ENCODE data around the gene SAMD4A.

SAMD4A gene

DNA sequence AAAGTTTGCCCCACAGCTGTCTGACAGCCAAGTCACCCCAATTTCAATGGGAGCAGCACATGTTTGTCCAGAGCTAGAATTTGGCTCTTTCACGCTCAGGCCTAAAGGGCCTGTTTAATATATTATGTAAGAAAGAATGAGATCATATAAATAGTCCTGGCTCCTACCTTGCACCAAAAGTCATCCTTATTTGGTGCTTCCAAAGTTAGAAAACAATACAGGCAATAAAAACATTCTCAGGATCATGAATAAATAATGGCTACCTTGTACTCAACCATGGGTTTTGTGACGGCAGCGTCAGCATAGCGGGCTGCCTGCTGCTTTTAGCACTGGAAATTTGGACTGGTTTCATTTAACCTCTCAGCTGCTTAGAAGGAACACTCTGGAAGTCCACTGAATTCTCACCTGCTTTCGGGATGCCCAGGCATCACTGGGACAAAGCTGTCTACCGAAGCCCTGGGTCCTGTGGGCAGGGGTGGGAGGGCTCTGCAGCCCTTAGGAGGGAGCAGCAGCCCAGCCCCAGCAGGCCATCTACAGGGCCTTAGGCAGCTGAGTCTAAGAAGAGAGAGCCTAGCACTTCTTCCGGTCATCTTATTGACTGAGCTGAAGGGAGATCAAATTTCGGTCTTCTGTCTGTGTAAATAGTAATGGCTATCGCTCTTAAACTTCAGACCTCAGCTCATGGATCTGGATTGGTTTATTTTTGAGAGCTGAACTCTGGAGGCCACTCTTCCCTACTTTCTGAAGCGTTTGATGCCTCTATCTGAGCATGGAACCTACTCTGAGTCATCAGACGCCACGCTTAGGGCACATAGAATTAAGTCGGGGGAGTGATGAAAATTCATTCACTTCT, 106.5 kb downstream of the SAMD4A start:
- TF ChIP-seq CTCF (IDR thresholded peaks at IDR 0.05; ENCODE audit: poor library complexity, severe bottlenecking): no peak
- ATAC-seq (ENCODE audit: low read depth) (no peak), DNase-seq (ENCODE audit: low spot score) (no peak)
- H3K36me3 ChIP-seq (ENCODE audit: low read depth): peaks cover 11% of the 10 kb centered on the region
- H3K9me3 ChIP-seq (ENCODE audit: severe bottlenecking): no peaks in the 10 kb centered on the region
- H3K27me3 ChIP-seq (ENCODE audit: insufficient read depth, poor library complexity, severe bottlenecking): no peaks in the 10 kb centered on the region
- H3K27ac ChIP-seq (ENCODE audit: poor library complexity, severe bottlenecking): peak overlapping the region; percentile 97
- no peak overlapping the region for H3K4me3 ChIP-seq (ENCODE audit: severe bottlenecking)
- peaks cover 58% of the 10 kb centered on the region for H3K4me1 ChIP-seq (ENCODE audit: insufficient read depth, poor library complexity, severe bottlenecking)

DNA sequence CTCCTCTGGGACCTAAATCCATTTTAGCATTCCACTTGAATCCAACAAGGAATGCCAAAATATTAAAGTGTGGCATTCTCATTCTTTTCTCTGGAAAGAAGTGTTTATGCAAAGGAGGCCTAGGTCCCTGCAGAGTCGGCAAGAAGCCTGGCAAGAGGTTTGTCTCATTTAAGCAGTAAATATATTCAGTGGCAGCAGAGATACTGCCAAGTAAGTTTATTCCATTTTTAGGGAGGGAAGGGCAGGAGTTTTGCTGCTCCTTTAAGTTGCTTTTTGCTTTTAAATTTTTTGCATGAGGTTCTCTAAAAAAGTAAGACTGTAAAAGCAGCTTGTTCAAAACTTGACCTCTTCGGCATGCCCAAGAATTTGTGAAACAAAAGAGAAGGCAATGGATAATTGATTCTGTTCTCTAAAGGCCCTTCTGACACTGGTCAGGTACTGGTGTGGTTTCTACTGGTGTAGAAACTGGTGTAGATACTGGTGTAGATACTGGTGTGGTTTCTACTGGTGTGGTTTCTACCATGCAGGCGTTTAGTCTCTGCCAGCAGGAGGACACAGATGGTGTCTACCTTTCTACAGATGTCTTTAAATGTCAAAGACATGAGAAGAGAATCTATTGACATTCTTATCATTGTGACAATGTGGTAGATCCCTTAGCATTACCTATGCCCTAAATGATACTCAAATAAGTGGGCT, 107.3 kb downstream of the SAMD4A start:
- no peak for DNase-seq (ENCODE audit: low spot score)
- peak overlapping the region; percentile 97 for H3K27ac ChIP-seq (ENCODE audit: poor library complexity, severe bottlenecking)

DNA sequence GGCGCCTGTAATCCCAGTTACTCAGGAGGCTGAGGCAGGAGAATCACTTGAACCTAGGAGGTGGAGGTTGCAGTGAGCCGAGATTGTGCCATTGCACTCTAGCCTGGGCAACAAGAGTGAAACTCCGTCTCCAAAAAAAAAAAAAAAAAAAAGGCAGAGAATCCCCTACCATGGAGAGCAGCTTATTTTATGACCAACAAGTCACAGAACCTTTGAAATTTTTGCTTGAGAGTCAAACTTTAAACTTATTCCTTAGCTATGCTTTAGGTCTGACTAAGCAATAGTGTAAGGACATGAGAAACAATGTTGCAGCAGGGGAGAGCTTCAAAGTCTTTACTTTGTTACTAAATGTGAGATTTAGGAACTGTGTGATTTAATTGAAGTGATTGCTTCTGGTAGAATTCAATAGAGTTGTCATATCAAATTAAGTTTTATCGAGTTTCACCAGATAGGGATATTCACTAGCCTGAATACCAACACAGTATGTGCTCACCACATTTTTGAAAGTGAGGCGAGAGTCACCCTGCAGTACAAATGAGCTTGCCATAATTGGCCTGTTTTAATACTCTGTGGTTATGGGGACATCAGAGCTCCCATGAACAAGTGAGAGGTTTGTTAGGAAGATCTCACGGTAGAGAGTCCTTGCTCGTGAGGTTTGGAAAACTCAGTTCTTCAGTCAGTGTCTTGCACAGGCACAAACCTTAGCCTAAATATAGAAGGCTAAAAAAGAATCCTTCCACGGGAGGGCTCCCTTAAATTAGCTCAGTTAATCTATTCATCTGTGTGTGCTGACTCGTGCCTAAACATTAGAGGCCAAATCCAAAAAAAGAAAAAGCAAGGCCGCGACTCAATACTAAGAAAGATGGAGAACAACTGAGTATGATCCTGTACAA, 108.6 kb downstream of the SAMD4A start:
- Histone ChIP-seq H3K27ac (ENCODE audit: poor library complexity, severe bottlenecking) (peak overlapping the region; percentile 97), H3K9me3 (ENCODE audit: severe bottlenecking) (no peaks in the 10 kb centered on the region), H3K4me3 (ENCODE audit: severe bottlenecking) (no peak overlapping the region), H3K36me3 (ENCODE audit: low read depth) (peaks cover 4% of the 10 kb centered on the region; the same call in 1 of the 2 replicates), H3K4me1 (ENCODE audit: insufficient read depth, poor library complexity, severe bottlenecking) (peaks cover 41% of the 10 kb centered on the region), H3K27me3 (ENCODE audit: insufficient read depth, poor library complexity, severe bottlenecking) (no peaks in the 10 kb centered on the region)
- ATAC-seq (ENCODE audit: low read depth) (no peak), DNase-seq (ENCODE audit: low spot score) (no peak)
- no peak for TF ChIP-seq CTCF (IDR thresholded peaks at IDR 0.05; ENCODE audit: poor library complexity, severe bottlenecking)

More for the DNA sequence above, 107.3 kb downstream of the SAMD4A start:
- peaks cover 50% of the 10 kb centered on the region for H3K4me1 ChIP-seq (ENCODE audit: insufficient read depth, poor library complexity, severe bottlenecking)
- ATAC-seq (ENCODE audit: low read depth): no peak
- H3K27me3 ChIP-seq (ENCODE audit: insufficient read depth, poor library complexity, severe bottlenecking): no peaks in the 10 kb centered on the region
- no peaks in the 10 kb centered on the region for H3K9me3 ChIP-seq (ENCODE audit: severe bottlenecking)
- TF ChIP-seq CTCF (IDR thresholded peaks at IDR 0.05; ENCODE audit: poor library complexity, severe bottlenecking): no peak
- H3K36me3 ChIP-seq (ENCODE audit: low read depth): peaks cover 6% of the 10 kb centered on the region; the same call in 1 of the 2 replicates
- H3K4me3 ChIP-seq (ENCODE audit: severe bottlenecking): no peak overlapping the region

GRCh38 chr14:54676812-54677708, 110.1 kb downstream of the SAMD4A start:
- H3K4me1 ChIP-seq (ENCODE audit: insufficient read depth, poor library complexity, severe bottlenecking): peaks cover 44% of the 10 kb centered on the region
- no peaks in the 10 kb centered on the region for H3K36me3 ChIP-seq (ENCODE audit: low read depth)
- ATAC-seq (ENCODE audit: low read depth): peak; percentile 93
- H3K27me3 ChIP-seq (ENCODE audit: insufficient read depth, poor library complexity, severe bottlenecking): no peaks in the 10 kb centered on the region
- peak overlapping the region; percentile 97 for H3K27ac ChIP-seq (ENCODE audit: poor library complexity, severe bottlenecking)
- H3K4me3 ChIP-seq (ENCODE audit: severe bottlenecking): no peak overlapping the region
- DNase-seq (ENCODE audit: low spot score): no peak
- no peaks in the 10 kb centered on the region for H3K9me3 ChIP-seq (ENCODE audit: severe bottlenecking)
- no peak for TF ChIP-seq CTCF (IDR thresholded peaks at IDR 0.05; ENCODE audit: poor library complexity, severe bottlenecking)

All from RWPE2 (cell line).